GM08714 (cell line): Measurements from ENCODE around the gene SFSWAP.
"Not testable (repeated sequence)": the region's sequence is repeated elsewhere in the genome, so short reads cannot be mapped to it uniquely, and the experiment has no call there.

Source experiments
- H3K4me3 ChIP-seq: fragments of 200-500 bp; sonication (Bioruptor generic); 2 replicates; pipeline ENCODE4 v1.5.1; 2014; ENCODE audit warnings: mild to moderate bottlenecking, low read length, inconsistent platforms
- ZNF274 ChIP-seq: IDR thresholded peaks from 2 replicates; pipeline ENCODE4 v1.6.1; 2012; ENCODE audit warnings: mild to moderate bottlenecking, low read depth, low read length

The SFSWAP gene

GRCh38 chr12:131797588-131797934 lies 86.7 kb downstream of the SFSWAP start:
- no peak for TF ChIP-seq ZNF274

GRCh38 chr12:131799195-131799594 lies 88.3 kb downstream of the SFSWAP start:
- no peak overlapping the region for H3K4me3 ChIP-seq
- TF ChIP-seq ZNF274, result no peak

More at GRCh38 chr12:131797588-131797934, 86.7 kb downstream of the SFSWAP start:
- no peak overlapping the region for H3K4me3 ChIP-seq

GRCh38 chr12:131799828-131800593 lies 89.1 kb downstream of the SFSWAP start:
- no peak overlapping the region for H3K4me3 ChIP-seq
- TF ChIP-seq ZNF274, result no peak

- no peak overlapping the region for H3K4me3 ChIP-seq
- no peak for TF ChIP-seq ZNF274
These were observed 89.8 kb downstream of the SFSWAP start for GRCh38 chr12:131800594-131801135.

GRCh38 chr12:131801254-131801866 lies 90.5 kb downstream of the SFSWAP start:
- no peak overlapping the region for H3K4me3 ChIP-seq
- no peak for TF ChIP-seq ZNF274

- H3K4me3 ChIP-seq, result no peak overlapping the region
- TF ChIP-seq ZNF274, result no peak
These were observed 93.2 kb downstream of the SFSWAP start for GRCh38 chr12:131803961-131804521.

- H3K4me3 ChIP-seq, result no peak overlapping the region
- TF ChIP-seq ZNF274, result no peak
These were observed 94.5 kb downstream of the SFSWAP start for GRCh38 chr12:131805421-131805820.

- no peak for TF ChIP-seq ZNF274
- no peak overlapping the region for H3K4me3 ChIP-seq
These were observed 95.8 kb downstream of the SFSWAP start for GRCh38 chr12:131806674-131807073.

- TF ChIP-seq ZNF274, result no peak
- H3K4me3 ChIP-seq, result peak overlapping the region; percentile 50; the same call in 1 of the 2 replicates
These were observed 98.0 kb downstream of the SFSWAP start for GRCh38 chr12:131808744-131809371.

GRCh38 chr12:131809476-131810254 lies 98.8 kb downstream of the SFSWAP start:
- H3K4me3 ChIP-seq, result not testable (repeated sequence)

GRCh38 chr12:131810726-131811125 lies 99.8 kb downstream of the SFSWAP start:
- TF ChIP-seq ZNF274, result no peak
- no peak overlapping the region for H3K4me3 ChIP-seq

GRCh38 chr12:131815131-131815530 lies 104.2 kb downstream of the SFSWAP start:
- no peak overlapping the region for H3K4me3 ChIP-seq
- TF ChIP-seq ZNF274, result no peak

- no peak for TF ChIP-seq ZNF274
- no peak overlapping the region for H3K4me3 ChIP-seq
These were observed 105.6 kb downstream of the SFSWAP start for GRCh38 chr12:131816495-131816894.

- no peak overlapping the region for H3K4me3 ChIP-seq
- TF ChIP-seq ZNF274, result no peak
These were observed 106.4 kb downstream of the SFSWAP start for GRCh38 chr12:131817241-131817640.
